Measurements from ENCODE around the gene NDUFAF8. TPM values are rescaled to one million over a fixed set of nuclear protein-coding genes. Genes with fewer than 3 reads are reported as not detected.

Gene NDUFAF8
- 42.7 and 60.8 TPM in 2 replicates for total RNA-seq

GRCh38 chr17:81238815-81239713 is at the start of gene NDUFAF8, which contains the start of gene TEPSIN:
Gene NDUFAF8 (plus strand): TSS chr17:81239318. CDS start chr17:81239364, 46 bp downstream.
Gene TEPSIN (minus strand): TSS chr17:81239055. CDS start chr17:81239033, 22 bp downstream.

GRCh38 chr17:81222906-81223761 is 16.0 kb upstream of the NDUFAF8 start, which contains the start of gene CEP131:
Gene CEP131 (minus strand): TSS chr17:81222965. CDS start chr17:81220056, 2,909 bp downstream.

Other genes starting within 250 kb of the NDUFAF8 start
- 21.9 and 22.7 TPM in 2 replicates for gene CHMP6, start 247.5 kb upstream of the NDUFAF8 start, total RNA-seq
- gene BAIAP2, start 204.2 kb upstream of the NDUFAF8 start, total RNA-seq, result 47.9 and 53.3 TPM in 2 replicates
- not detected in 2 replicates for gene PVALEF, start 73.8 kb upstream of the NDUFAF8 start, total RNA-seq
- gene AATK, start 73.1 kb upstream of the NDUFAF8 start, total RNA-seq, result not detected in 2 replicates
- 16.5 and 19.0 TPM in 2 replicates for gene CEP131, start 16.4 kb upstream of the NDUFAF8 start, total RNA-seq
- gene TEPSIN, start 263 bp upstream of the NDUFAF8 start, total RNA-seq, result 13.6 and 17.3 TPM in 2 replicates
- gene SLC38A10, start 56.0 kb downstream of the NDUFAF8 start, total RNA-seq, result 88.4 and 101 TPM in 2 replicates
- 6.3 and 7.3 TPM in 2 replicates for gene BAHCC1, start 156.1 kb downstream of the NDUFAF8 start, total RNA-seq